Eye (tissue), 1 donor: ENCODE results near the gene AFM.

Source experiments
- DNase-seq: peaks from one replicate; pipeline ENCODE4 v3.0.0-alpha.2; 2015

AFM gene

GRCh38 chr4:73450398-73451004 is 31.0 kb upstream of the AFM start:
- peak; percentile 23 for DNase-seq

GRCh38 chr4:73451404-73451803 is 30.1 kb upstream of the AFM start:
- no peak for DNase-seq

- DNase-seq: no peak
Measured at GRCh38 chr4:73451981-73452747, 29.4 kb upstream of the AFM start.

- no peak for DNase-seq
Measured at GRCh38 chr4:73452953-73453700, 28.4 kb upstream of the AFM start.

GRCh38 chr4:73453701-73454005 is 27.9 kb upstream of the AFM start:
- DNase-seq: no peak

GRCh38 chr4:73454920-73455319 is 26.6 kb upstream of the AFM start:
- DNase-seq: no peak

GRCh38 chr4:73456177-73457022 is 25.1 kb upstream of the AFM start:
- DNase-seq: no peak

- DNase-seq: no peak
Measured at GRCh38 chr4:73458184-73459047, 23.1 kb upstream of the AFM start.

GRCh38 chr4:73459048-73459421 is 22.5 kb upstream of the AFM start:
- DNase-seq: no peak

- DNase-seq: no peak
Measured at GRCh38 chr4:73460913-73461522, 20.5 kb upstream of the AFM start.

- DNase-seq: no peak
Measured at GRCh38 chr4:73468170-73468569, 13.4 kb upstream of the AFM start.

GRCh38 chr4:73470728-73471127 is 10.8 kb upstream of the AFM start:
- DNase-seq: no peak

- DNase-seq: no peak
Measured at GRCh38 chr4:73477176-73477575, 4.4 kb upstream of the AFM start.

- DNase-seq: no peak
Measured at GRCh38 chr4:73479323-73479722, 2.2 kb upstream of the AFM start.

GRCh38 chr4:73485085-73485484 is 3.5 kb downstream of the AFM start:
- DNase-seq: no peak

GRCh38 chr4:73485596-73485995 is 4.1 kb downstream of the AFM start:
- no peak for DNase-seq

- DNase-seq: no peak
Measured at GRCh38 chr4:73486497-73486896, 5.0 kb downstream of the AFM start.

- DNase-seq: no peak
Measured at GRCh38 chr4:73487233-73487632, 5.7 kb downstream of the AFM start.

GRCh38 chr4:73499996-73500765 is 18.6 kb downstream of the AFM start:
- no peak for DNase-seq

- no peak for DNase-seq
Measured at GRCh38 chr4:73501664-73502265, 20.2 kb downstream of the AFM start.

GRCh38 chr4:73505567-73505966 is 24.0 kb downstream of the AFM start:
- no peak for DNase-seq
